ENCODE measurements around the gene VASP.

Gene VASP

DNA sequence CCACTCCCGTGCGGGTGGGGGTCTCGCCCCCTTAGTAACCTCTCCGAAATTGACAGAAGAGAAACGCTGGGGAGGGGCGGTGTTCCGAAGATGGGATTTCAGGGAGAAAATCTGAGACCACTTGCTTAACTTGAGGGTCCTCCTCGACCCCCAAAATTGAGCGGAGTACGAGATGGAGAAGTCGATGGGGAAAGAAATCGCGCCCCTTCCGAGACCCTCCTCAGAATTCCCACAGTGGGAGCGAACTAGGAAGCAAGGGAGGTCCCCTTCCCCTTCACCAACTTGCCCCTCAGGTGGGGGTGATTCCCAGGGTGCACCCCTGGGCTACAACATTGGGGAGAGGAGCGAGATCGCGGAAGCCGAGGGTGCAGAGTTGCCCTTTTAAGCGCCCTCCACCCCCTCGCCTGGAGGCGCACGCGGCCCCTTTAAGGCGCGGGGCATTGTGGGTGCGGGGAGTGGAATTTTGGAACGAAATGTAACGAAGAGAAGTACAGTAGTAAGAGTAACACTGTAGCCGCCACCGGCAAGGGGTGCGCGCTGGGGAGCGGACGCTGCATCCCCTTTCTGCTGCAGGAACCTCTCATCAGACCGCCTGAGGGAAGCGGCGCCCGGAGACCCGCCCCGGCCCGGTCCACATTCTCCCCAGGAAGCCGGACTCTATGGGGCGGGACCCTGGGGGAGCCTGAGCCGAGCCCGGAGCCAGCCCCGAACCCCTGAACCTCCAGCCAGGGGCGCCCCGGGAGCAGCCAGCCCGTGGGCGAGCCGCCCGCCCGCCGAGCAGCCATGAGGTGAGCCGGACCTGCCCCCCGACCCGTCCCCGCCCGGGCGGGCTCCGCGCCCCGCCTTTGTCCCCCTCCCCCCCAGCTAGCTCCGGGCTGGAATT lies at the start of gene VASP:
Gene VASP (plus strand): TSS at position 491 of the 883 bp plus-strand sequence. CDS start 293 bp downstream, at position 784.
- peak within 1 kb of the TSS; percentile 86 for H3K4me3 ChIP-seq (ENCODE audit: insufficient read length, low read depth)
- no peaks in the 10 kb centered on the region for H3K27me3 ChIP-seq (ENCODE audit: insufficient read depth, insufficient read length)
- H3K36me3 ChIP-seq (ENCODE audit: insufficient read depth, insufficient read length, low read length) = peaks cover 18% of the 10 kb centered on the region
- DNase-seq (ENCODE audit: low read depth, low spot score) = peak; percentile 65
- no peaks in the 10 kb centered on the region for H3K9me3 ChIP-seq (ENCODE audit: insufficient read depth, low read length)
- H3K4me1 ChIP-seq (ENCODE audit: insufficient read depth, insufficient read length) = peaks cover 5% of the 10 kb centered on the region
- H3K9ac ChIP-seq (ENCODE audit: insufficient read length, low read depth) = peak within 1 kb of the TSS; percentile 90
- TF ChIP-seq ZNF274 (IDR thresholded peaks at IDR 0.05; ENCODE audit: low read depth, low read length) (no peak), SUZ12 (IDR thresholded peaks at IDR 0.05; ENCODE audit: extremely low read depth, insufficient read depth, insufficient read length) (no peak), YY1 (IDR thresholded peaks at IDR 0.05; ENCODE audit: insufficient read depth, insufficient read length) (no peak)

DNA sequence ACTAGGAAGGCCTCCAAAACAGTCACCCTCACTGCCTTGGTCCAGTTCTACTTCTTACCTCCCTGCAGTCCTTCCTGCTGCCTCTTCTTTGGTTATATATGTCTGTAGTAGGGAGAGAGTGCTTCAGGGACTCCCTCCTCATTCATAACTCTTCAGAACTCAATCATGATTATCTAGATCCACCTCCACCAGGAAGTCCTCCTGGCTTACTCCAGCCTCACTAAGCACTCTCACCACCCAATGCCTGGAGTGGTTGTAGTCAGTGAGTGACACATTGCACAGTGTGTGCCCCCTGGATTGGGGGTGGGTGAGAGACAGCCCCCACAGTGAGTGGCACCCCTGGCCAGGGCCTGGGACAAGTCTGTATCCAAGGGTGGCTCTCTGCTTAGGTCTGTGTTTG lies 49.5 kb upstream of the VASP start:
- H3K27me3 ChIP-seq (ENCODE audit: insufficient read depth, insufficient read length) = no peaks in the 10 kb centered on the region
- no peaks in the 10 kb centered on the region for H3K36me3 ChIP-seq (ENCODE audit: insufficient read depth, insufficient read length, low read length)
- no peaks in the 10 kb centered on the region for H3K9me3 ChIP-seq (ENCODE audit: insufficient read depth, low read length)
- no peak overlapping the region for H3K9ac ChIP-seq (ENCODE audit: insufficient read length, low read depth)
- TF ChIP-seq ZNF274 (IDR thresholded peaks at IDR 0.05; ENCODE audit: low read depth, low read length) (no peak), YY1 (IDR thresholded peaks at IDR 0.05; ENCODE audit: insufficient read depth, insufficient read length) (no peak), SUZ12 (IDR thresholded peaks at IDR 0.05; ENCODE audit: extremely low read depth, insufficient read depth, insufficient read length) (no peak)
- H3K4me3 ChIP-seq (ENCODE audit: insufficient read length, low read depth) = no peak overlapping the region
- DNase-seq (ENCODE audit: low read depth, low spot score) = no peak
- no peaks in the 10 kb centered on the region for H3K4me1 ChIP-seq (ENCODE audit: insufficient read depth, insufficient read length)

- Histone ChIP-seq H3K4me3 (ENCODE audit: insufficient read length, low read depth) (no peak overlapping the region), H3K27me3 (ENCODE audit: insufficient read depth, insufficient read length) (no peaks in the 10 kb centered on the region), H3K4me1 (ENCODE audit: insufficient read depth, insufficient read length) (peaks cover 3% of the 10 kb centered on the region), H3K9ac (ENCODE audit: insufficient read length, low read depth) (no peak overlapping the region), H3K9me3 (ENCODE audit: insufficient read depth, low read length) (no peaks in the 10 kb centered on the region), H3K36me3 (ENCODE audit: insufficient read depth, insufficient read length, low read length) (no peaks in the 10 kb centered on the region)
- TF ChIP-seq SUZ12 (IDR thresholded peaks at IDR 0.05; ENCODE audit: extremely low read depth, insufficient read depth, insufficient read length) = no peak
- TF ChIP-seq YY1 (IDR thresholded peaks at IDR 0.05; ENCODE audit: insufficient read depth, insufficient read length) = no peak
- no peak for TF ChIP-seq ZNF274 (IDR thresholded peaks at IDR 0.05; ENCODE audit: low read depth, low read length)
- DNase-seq (ENCODE audit: low read depth, low spot score) = no peak
Observed at GRCh38 chr19:45460807-45461347, 46.4 kb upstream of the VASP start.

DNA sequence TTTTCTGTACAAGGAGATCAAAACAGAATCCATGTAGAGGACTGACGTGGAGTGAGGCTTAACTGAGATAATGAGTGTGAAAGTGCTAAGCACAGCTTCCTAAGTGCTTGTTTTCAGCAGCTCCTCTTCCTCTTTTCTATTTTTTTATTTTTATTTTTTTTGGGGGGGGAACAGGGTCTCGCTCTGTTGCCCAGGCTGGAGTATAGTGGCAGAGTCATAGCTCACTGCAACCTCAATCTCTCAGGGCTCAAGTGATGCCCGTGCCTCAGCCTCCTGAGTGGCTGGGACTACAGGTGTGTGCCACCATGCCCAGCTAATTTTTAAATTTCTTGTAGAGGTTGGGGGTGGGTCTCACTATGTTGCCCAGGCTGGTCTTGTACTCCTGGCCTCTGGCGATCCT lies 45.1 kb upstream of the VASP start:
- no peaks in the 10 kb centered on the region for H3K36me3 ChIP-seq (ENCODE audit: insufficient read depth, insufficient read length, low read length)
- no peak overlapping the region for H3K9ac ChIP-seq (ENCODE audit: insufficient read length, low read depth)
- TF ChIP-seq YY1 (IDR thresholded peaks at IDR 0.05; ENCODE audit: insufficient read depth, insufficient read length) = no peak
- no peak for TF ChIP-seq ZNF274 (IDR thresholded peaks at IDR 0.05; ENCODE audit: low read depth, low read length)
- no peak for TF ChIP-seq SUZ12 (IDR thresholded peaks at IDR 0.05; ENCODE audit: extremely low read depth, insufficient read depth, insufficient read length)
- no peaks in the 10 kb centered on the region for H3K9me3 ChIP-seq (ENCODE audit: insufficient read depth, low read length)
- H3K4me3 ChIP-seq (ENCODE audit: insufficient read length, low read depth) = no peak overlapping the region
- no peak for DNase-seq (ENCODE audit: low read depth, low spot score)
- H3K4me1 ChIP-seq (ENCODE audit: insufficient read depth, insufficient read length) = peaks cover 3% of the 10 kb centered on the region
- no peaks in the 10 kb centered on the region for H3K27me3 ChIP-seq (ENCODE audit: insufficient read depth, insufficient read length)

DNA sequence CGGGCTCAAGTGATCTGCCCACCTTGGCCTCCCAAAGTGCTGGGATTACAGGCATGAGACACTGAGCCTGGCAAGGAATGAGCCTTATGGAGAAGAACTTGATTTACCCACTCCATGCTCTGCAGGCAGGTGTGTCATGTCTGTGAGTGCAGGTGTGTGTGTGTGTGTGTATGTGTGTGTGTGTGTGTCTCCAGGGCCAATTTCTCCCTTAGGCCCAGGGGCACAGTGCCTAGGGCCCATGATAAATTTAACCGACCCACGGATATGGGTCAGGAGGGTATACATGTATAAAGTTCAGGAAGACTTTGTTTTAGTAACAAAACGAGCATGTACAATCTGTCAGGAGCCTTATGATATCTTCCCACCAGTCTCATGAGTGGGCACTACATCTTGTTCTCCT lies 44.0 kb upstream of the VASP start:
- Histone ChIP-seq H3K9ac (ENCODE audit: insufficient read length, low read depth) (no peak overlapping the region), H3K9me3 (ENCODE audit: insufficient read depth, low read length) (no peaks in the 10 kb centered on the region), H3K4me1 (ENCODE audit: insufficient read depth, insufficient read length) (peaks cover 3% of the 10 kb centered on the region), H3K4me3 (ENCODE audit: insufficient read length, low read depth) (no peak overlapping the region), H3K27me3 (ENCODE audit: insufficient read depth, insufficient read length) (no peaks in the 10 kb centered on the region), H3K36me3 (ENCODE audit: insufficient read depth, insufficient read length, low read length) (no peaks in the 10 kb centered on the region)
- TF ChIP-seq ZNF274 (IDR thresholded peaks at IDR 0.05; ENCODE audit: low read depth, low read length) (no peak), YY1 (IDR thresholded peaks at IDR 0.05; ENCODE audit: insufficient read depth, insufficient read length) (no peak), SUZ12 (IDR thresholded peaks at IDR 0.05; ENCODE audit: extremely low read depth, insufficient read depth, insufficient read length) (no peak)
- no peak for DNase-seq (ENCODE audit: low read depth, low spot score)

DNA sequence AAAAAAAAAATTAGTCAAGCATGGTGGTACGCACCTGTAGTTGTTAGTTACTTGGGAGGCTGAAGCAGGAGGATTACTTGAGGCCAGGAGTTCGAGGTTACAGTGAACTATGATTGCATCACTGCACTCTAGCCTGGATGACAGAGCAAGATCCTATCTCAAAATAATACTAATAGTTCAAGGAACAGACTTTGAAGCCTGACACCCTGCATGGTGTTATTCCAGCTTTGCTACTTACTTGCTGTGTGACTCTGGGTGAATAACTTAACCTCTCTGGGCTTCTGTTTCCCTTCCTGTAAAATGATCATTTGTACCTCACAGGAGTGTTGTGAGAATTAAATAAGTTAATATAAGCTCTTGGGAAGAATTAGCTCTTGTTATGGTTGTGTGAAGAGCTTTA lies 43.0 kb upstream of the VASP start:
- H3K4me1 ChIP-seq (ENCODE audit: insufficient read depth, insufficient read length) = peaks cover 3% of the 10 kb centered on the region
- no peak overlapping the region for H3K4me3 ChIP-seq (ENCODE audit: insufficient read length, low read depth)
- H3K9ac ChIP-seq (ENCODE audit: insufficient read length, low read depth) = no peak overlapping the region
- TF ChIP-seq SUZ12 (IDR thresholded peaks at IDR 0.05; ENCODE audit: extremely low read depth, insufficient read depth, insufficient read length) (no peak), YY1 (IDR thresholded peaks at IDR 0.05; ENCODE audit: insufficient read depth, insufficient read length) (no peak), ZNF274 (IDR thresholded peaks at IDR 0.05; ENCODE audit: low read depth, low read length) (no peak)
- no peaks in the 10 kb centered on the region for H3K27me3 ChIP-seq (ENCODE audit: insufficient read depth, insufficient read length)
- H3K9me3 ChIP-seq (ENCODE audit: insufficient read depth, low read length) = no peaks in the 10 kb centered on the region
- no peaks in the 10 kb centered on the region for H3K36me3 ChIP-seq (ENCODE audit: insufficient read depth, insufficient read length, low read length)
- DNase-seq (ENCODE audit: low read depth, low spot score) = no peak

DNA sequence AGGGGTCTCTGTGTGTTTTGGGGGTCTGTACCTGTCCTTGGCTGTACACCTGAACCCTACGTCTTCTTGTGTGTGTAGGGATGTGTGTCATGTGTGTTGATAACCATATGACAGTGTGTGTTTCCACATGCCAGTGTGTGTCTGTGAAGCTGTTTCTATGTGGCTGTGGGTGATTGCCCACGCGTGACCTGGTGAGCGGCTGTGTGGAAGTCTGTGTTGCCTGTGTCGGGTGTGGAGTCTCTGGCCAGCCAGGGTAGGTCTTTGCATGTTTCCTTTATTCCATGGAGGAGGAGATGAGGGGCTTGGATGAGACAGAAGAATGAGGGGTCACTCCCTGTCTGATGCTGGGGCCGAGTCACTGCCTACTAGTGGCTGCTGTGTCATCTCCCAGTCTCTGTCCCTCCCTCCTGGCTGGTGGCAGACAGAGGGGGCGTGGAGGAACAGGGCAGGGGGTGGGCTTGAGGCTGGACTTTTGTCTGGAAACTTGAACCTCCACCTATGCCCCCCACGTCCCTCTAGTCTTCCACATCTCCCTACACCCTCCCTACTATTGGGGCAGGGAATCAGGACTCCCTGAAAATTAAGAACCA lies 42.3 kb upstream of the VASP start:
- H3K4me1 ChIP-seq (ENCODE audit: insufficient read depth, insufficient read length) = peaks cover 4% of the 10 kb centered on the region
- peak overlapping the region; percentile 0 for H3K9ac ChIP-seq (ENCODE audit: insufficient read length, low read depth)
- no peaks in the 10 kb centered on the region for H3K9me3 ChIP-seq (ENCODE audit: insufficient read depth, low read length)
- H3K36me3 ChIP-seq (ENCODE audit: insufficient read depth, insufficient read length, low read length) = no peaks in the 10 kb centered on the region
- no peak overlapping the region for H3K4me3 ChIP-seq (ENCODE audit: insufficient read length, low read depth)
- H3K27me3 ChIP-seq (ENCODE audit: insufficient read depth, insufficient read length) = no peaks in the 10 kb centered on the region
- no peak for DNase-seq (ENCODE audit: low read depth, low spot score)
- TF ChIP-seq ZNF274 (IDR thresholded peaks at IDR 0.05; ENCODE audit: low read depth, low read length) = no peak
- no peak for TF ChIP-seq SUZ12 (IDR thresholded peaks at IDR 0.05; ENCODE audit: extremely low read depth, insufficient read depth, insufficient read length)
- no peak for TF ChIP-seq YY1 (IDR thresholded peaks at IDR 0.05; ENCODE audit: insufficient read depth, insufficient read length)

All from NT2/D1 (cell line).